HEK293 (cell line): Measurements from ENCODE around the gene OBP2A.

Experiments used
- CTCF ChIP-seq: fragments of 450-650 bp; formaldehyde crosslinking; IDR thresholded peaks from 2 replicates; pipeline ENCODE4 v1.5.1; 2016; ENCODE audit warnings: missing biosample characterization, missing genetic modification characterization
- HIC1 ChIP-seq: fragments of 450-650 bp; formaldehyde crosslinking; IDR thresholded peaks from 2 replicates; pipeline ENCODE4 v1.5.1; 2016; ENCODE audit warnings: missing biosample characterization, missing genetic modification characterization
- HOXD13 ChIP-seq: sonication (generic); formaldehyde crosslinking; IDR thresholded peaks from 2 replicates; pipeline ENCODE4 v1.8.0; 2022; ENCODE audit warnings: missing genetic modification reagents, borderline replicate concordance
- INSM2 ChIP-seq: fragments of 450-650 bp; formaldehyde crosslinking; IDR thresholded peaks from 2 replicates; pipeline ENCODE4 v1.5.1; 2016; ENCODE audit warnings: missing biosample characterization, missing genetic modification characterization
- KLF16 ChIP-seq: fragments of 450-650 bp; formaldehyde crosslinking; IDR thresholded peaks from 2 replicates; pipeline ENCODE4 v1.5.1; 2017; ENCODE audit warnings: missing biosample characterization, missing genetic modification characterization
- SP7 ChIP-seq: fragments of 450-650 bp; formaldehyde crosslinking; IDR thresholded peaks from 2 replicates; pipeline ENCODE4 v1.5.1; 2016; ENCODE audit warnings: missing biosample characterization, missing genetic modification characterization
- TCF7L2 ChIP-seq: IDR thresholded peaks from 2 replicates; pipeline ENCODE4 v1.6.1; 2011; ENCODE audit warnings: low read depth, mild to moderate bottlenecking, inconsistent platforms, low read length, moderate library complexity, borderline replicate concordance
- TSHZ1 ChIP-seq: fragments of 450-650 bp; formaldehyde crosslinking; IDR thresholded peaks from 2 replicates; pipeline ENCODE4 v1.5.1; 2016; ENCODE audit warnings: missing biosample characterization, missing genetic modification characterization, borderline replicate concordance
- YY2 ChIP-seq: fragments of 450-650 bp; formaldehyde crosslinking; IDR thresholded peaks from 2 replicates; pipeline ENCODE4 v1.5.1; 2016; ENCODE audit warnings: missing biosample characterization, missing genetic modification characterization
- ZBTB26 ChIP-seq: fragments of 450-650 bp; formaldehyde crosslinking; optimal IDR thresholded peaks from 2 replicates; pipeline ENCODE3; 2016; ENCODE audit warnings: missing biosample characterization, mild to moderate bottlenecking, missing genetic modification characterization
- ZFP3 ChIP-seq: fragments of 450-650 bp; formaldehyde crosslinking; IDR thresholded peaks from 2 replicates; pipeline ENCODE4 v1.5.1; 2016; ENCODE audit warnings: low read depth, missing biosample characterization, missing genetic modification characterization
- ZFP69B ChIP-seq: fragments of 450-650 bp; formaldehyde crosslinking; IDR thresholded peaks from 2 replicates; pipeline ENCODE4 v1.5.1; 2016; ENCODE audit warnings: missing biosample characterization, missing genetic modification characterization
- ZNF114 ChIP-seq: fragments of 450-650 bp; formaldehyde crosslinking; IDR thresholded peaks from 2 replicates; pipeline ENCODE4 v1.5.0; 2017; ENCODE audit warnings: missing biosample characterization, missing genetic modification characterization
- ZNF23 ChIP-seq: fragments of 450-650 bp; formaldehyde crosslinking; IDR thresholded peaks from 2 replicates; pipeline ENCODE4 v1.5.1; 2016; ENCODE audit warnings: missing biosample characterization, missing genetic modification characterization, borderline replicate concordance
- ZNF239 ChIP-seq: fragments of 450-650 bp; formaldehyde crosslinking; IDR thresholded peaks from 2 replicates; pipeline ENCODE4 v1.5.1; 2016; ENCODE audit warnings: missing biosample characterization, missing genetic modification characterization
- ZNF248 ChIP-seq: fragments of 450-650 bp; formaldehyde crosslinking; IDR thresholded peaks from 2 replicates; pipeline ENCODE4 v1.5.1; 2017; ENCODE audit warnings: missing biosample characterization, missing genetic modification characterization
- ZNF398 ChIP-seq: fragments of 450-650 bp; formaldehyde crosslinking; IDR thresholded peaks from 2 replicates; pipeline ENCODE4 v1.5.1; 2017; ENCODE audit warnings: missing biosample characterization, missing genetic modification characterization
- ZNF513 ChIP-seq: fragments of 450-650 bp; IDR thresholded peaks from 2 replicates; pipeline ENCODE4 v1.5.1; 2018; ENCODE audit warnings: missing biosample characterization, missing genetic modification characterization
- ZNF521 ChIP-seq: fragments of 450-650 bp; formaldehyde crosslinking; IDR thresholded peaks from 2 replicates; pipeline ENCODE4 v1.5.1; 2017; ENCODE audit warnings: missing biosample characterization, mild to moderate bottlenecking, missing genetic modification characterization
- ZNF549 ChIP-seq: fragments of 450-650 bp; IDR thresholded peaks from 2 replicates; pipeline ENCODE4 v1.5.1; 2018; ENCODE audit warnings: missing biosample characterization, missing genetic modification characterization, mild to moderate bottlenecking, inconsistent platforms, moderate library complexity
- ZNF610 ChIP-seq: fragments of 450-650 bp; formaldehyde crosslinking; IDR thresholded peaks from 2 replicates; pipeline ENCODE4 v1.5.1; 2016; ENCODE audit warnings: missing biosample characterization, missing genetic modification characterization, borderline replicate concordance
- ZNF658 ChIP-seq: fragments of 450-650 bp; formaldehyde crosslinking; IDR thresholded peaks from 2 replicates; pipeline ENCODE4; 2016; ENCODE audit warnings: missing biosample characterization, missing genetic modification characterization
- ZNF747 ChIP-seq: fragments of 450-650 bp; formaldehyde crosslinking; IDR thresholded peaks from 2 replicates; pipeline ENCODE4 v1.5.1; 2016; ENCODE audit warnings: missing biosample characterization, missing genetic modification characterization
- ZSCAN30 ChIP-seq: fragments of 450-650 bp; IDR thresholded peaks from 2 replicates; pipeline ENCODE4 v1.5.1; 2018; ENCODE audit warnings: missing biosample characterization, mild to moderate bottlenecking, missing genetic modification characterization, moderate library complexity

OBP2A gene

GRCh38 chr9:135500525-135501260 is 45.2 kb upstream of the OBP2A start, which contains the start of gene MRPS2 (continued):
- no peak; the same call in 1 of the 2 replicates for TF ChIP-seq INSM2 (tag by site-specific recombination)
- TF ChIP-seq ZNF521 (tag by site-specific recombination), result no peak
- peak; percentile 78 for TF ChIP-seq ZNF398 (tag by site-specific recombination)
- TF ChIP-seq TCF7L2, result no peak
- TF ChIP-seq ZSCAN30 (tag by site-specific recombination), result 0 out of 2 replicates have a peak, but pooled peaks have one; percentile 68
- peak; percentile 70 for TF ChIP-seq SP7 (tag by site-specific recombination)
- TF ChIP-seq ZNF610, result 0 out of 2 replicates have a peak, but pooled peaks have one; percentile 49
- TF ChIP-seq ZFP69B (tag by site-specific recombination), result peak; percentile 59; the same call in 1 of the 2 replicates
- no peak for TF ChIP-seq HOXD13
- no peak for TF ChIP-seq ZNF747 (tag by site-specific recombination)
- peak; percentile 20; the same call in 1 of the 2 replicates for TF ChIP-seq HIC1 (tag by site-specific recombination)
- no peak for TF ChIP-seq ZNF549 (tag by site-specific recombination)
- TF ChIP-seq ZNF239 (tag by site-specific recombination), result no peak; the same call in 1 of the 2 replicates
- TF ChIP-seq KLF16, result peak; percentile 78
- TF ChIP-seq ZNF658 (tag by site-specific recombination), result no peak
- no peak for TF ChIP-seq ZFP3
- TF ChIP-seq ZNF23 (tag by site-specific recombination), result no peak
- peak; percentile 95 for TF ChIP-seq YY2 (tag by site-specific recombination)
- peak; percentile 99 for TF ChIP-seq ZBTB26
- no peak for TF ChIP-seq TSHZ1
- TF ChIP-seq ZNF513, result no peak
- peak; percentile 96 for TF ChIP-seq CTCF (tag by site-specific recombination)
- no peak for TF ChIP-seq ZNF248 (tag by site-specific recombination)
- TF ChIP-seq ZNF114 (tag by site-specific recombination), result no peak
